ENCODE data around the gene AK8. TPM values are rescaled to one million over a fixed set of nuclear protein-coding genes. Genes with fewer than 3 reads are reported as not detected.
A peak's percentile ranks its signal among the peaks of the same experiment; 100 is the strongest.

The AK8 gene
- total and polyA plus RNA-seq, 11 donors, result 0.61 to 1.4 TPM; not detected in 9

- Histone ChIP-seq H3K36me3 (peaks cover 0 to 18% (median 0%) of the 10 kb centered on the region in 9 donors), H3K27me3 (no peaks in the 10 kb centered on the region), H3K4me3 (no peak overlapping the region), H3K9me3 (no peaks in the 10 kb centered on the region), H3K4me1 (peaks cover 0 to 14% (median 0%) of the 10 kb centered on the region in 12 donors), H3K27ac (no peak overlapping the region)
- DNase-seq (no peak), ATAC-seq (no peak)
- 91 to 93% (median 92%) methylated on average over 24 to 27 of the region's 27 CpGs for WGBS, 4 donors
- intact Hi-C loops (cut with DNase I), result no loop called here
- TF ChIP-seq, protein P1, sequence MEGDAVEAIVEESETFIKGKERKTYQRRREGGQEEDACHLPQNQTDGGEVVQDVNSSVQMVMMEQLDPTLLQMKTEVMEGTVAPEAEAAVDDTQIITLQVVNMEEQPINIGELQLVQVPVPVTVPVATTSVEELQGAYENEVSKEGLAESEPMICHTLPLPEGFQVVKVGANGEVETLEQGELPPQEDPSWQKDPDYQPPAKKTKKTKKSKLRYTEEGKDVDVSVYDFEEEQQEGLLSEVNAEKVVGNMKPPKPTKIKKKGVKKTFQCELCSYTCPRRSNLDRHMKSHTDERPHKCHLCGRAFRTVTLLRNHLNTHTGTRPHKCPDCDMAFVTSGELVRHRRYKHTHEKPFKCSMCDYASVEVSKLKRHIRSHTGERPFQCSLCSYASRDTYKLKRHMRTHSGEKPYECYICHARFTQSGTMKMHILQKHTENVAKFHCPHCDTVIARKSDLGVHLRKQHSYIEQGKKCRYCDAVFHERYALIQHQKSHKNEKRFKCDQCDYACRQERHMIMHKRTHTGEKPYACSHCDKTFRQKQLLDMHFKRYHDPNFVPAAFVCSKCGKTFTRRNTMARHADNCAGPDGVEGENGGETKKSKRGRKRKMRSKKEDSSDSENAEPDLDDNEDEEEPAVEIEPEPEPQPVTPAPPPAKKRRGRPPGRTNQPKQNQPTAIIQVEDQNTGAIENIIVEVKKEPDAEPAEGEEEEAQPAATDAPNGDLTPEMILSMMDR (IDR thresholded peaks at IDR 0.05), result no peak
- no peak for TF ChIP-seq POLR2A (IDR thresholded peaks at IDR 0.05)
Measured at GRCh38 chr9:132883349-132884294, 5.5 kb upstream of the AK8 start.

GRCh38 chr9:132882616-132883015, 4.5 kb upstream of the AK8 start:
- 77 to 86% (median 80%) methylated on average over 6 of the region's 6 CpGs for WGBS, 4 donors
- TF ChIP-seq, protein P1 (IDR thresholded peaks at IDR 0.05), result no peak
- no peak for TF ChIP-seq POLR2A (IDR thresholded peaks at IDR 0.05)
- H3K4me3 ChIP-seq, result no peak overlapping the region
- no peak for ATAC-seq
- no peaks in the 10 kb centered on the region for H3K9me3 ChIP-seq
- peaks cover 0 to 20% (median 3%) of the 10 kb centered on the region in 12 donors for H3K4me1 ChIP-seq
- no peak for DNase-seq
- no peak overlapping the region for H3K27ac ChIP-seq
- no peaks in the 10 kb centered on the region for H3K27me3 ChIP-seq
- H3K36me3 ChIP-seq, result peaks cover 0 to 10% (median 0%) of the 10 kb centered on the region in 9 donors
- intact Hi-C loops (cut with DNase I), result no loop called here

DNA sequence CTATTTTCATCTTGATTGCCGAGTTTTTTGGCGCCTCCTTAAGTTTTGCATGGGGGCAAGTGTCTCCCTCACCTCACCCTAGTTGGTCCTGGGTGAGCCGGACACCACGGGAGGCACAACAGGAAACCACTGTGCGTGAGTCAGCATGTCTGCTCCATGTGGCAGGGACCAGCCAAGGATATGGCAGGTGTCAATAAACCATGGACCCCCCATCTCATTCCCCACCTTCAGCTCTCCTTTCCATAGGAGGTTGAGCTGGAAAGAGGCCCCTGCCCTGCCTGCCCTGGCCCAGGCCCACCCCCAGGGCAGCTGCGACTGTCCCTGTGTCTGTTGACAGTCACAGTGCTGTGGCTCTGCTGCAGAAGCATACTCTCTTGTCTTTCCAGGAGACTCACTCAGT, 3.7 kb upstream of the AK8 start:
- H3K4me3 ChIP-seq, result no peak overlapping the region
- no peak for ATAC-seq
- 72 to 81% (median 80%) methylated on average over 5 to 6 of the region's 6 CpGs for WGBS, 4 donors
- peaks cover 0 to 10% (median 0%) of the 10 kb centered on the region in 9 donors for H3K36me3 ChIP-seq
- no peaks in the 10 kb centered on the region for H3K27me3 ChIP-seq
- no peak overlapping the region for H3K27ac ChIP-seq
- H3K9me3 ChIP-seq, result no peaks in the 10 kb centered on the region
- no peak for DNase-seq
- peaks cover 0 to 23% (median 5%) of the 10 kb centered on the region in 12 donors for H3K4me1 ChIP-seq
- intact Hi-C loops (cut with DNase I), result no loop called here
- TF ChIP-seq, protein P1 (IDR thresholded peaks at IDR 0.05), result no peak
- TF ChIP-seq POLR2A (IDR thresholded peaks at IDR 0.05), result no peak

DNA sequence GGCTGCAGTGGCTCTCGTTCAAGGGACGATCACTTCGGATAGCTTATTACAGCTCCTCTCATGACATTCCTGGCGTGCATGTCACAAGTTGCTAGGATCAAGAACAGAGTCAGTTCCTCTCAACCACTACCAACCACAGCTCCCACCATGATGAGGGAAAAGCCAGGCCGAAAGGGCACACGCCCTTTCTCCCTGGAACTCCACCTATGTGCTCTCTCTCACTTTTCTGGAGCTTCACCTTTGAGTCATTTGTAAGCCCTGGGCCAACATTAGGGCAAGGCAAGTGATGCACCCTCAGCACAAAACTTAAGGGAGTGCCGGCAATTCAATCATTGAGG, 2.2 kb upstream of the AK8 start:
- H3K36me3 ChIP-seq, result peaks cover 0 to 10% (median 0%) of the 10 kb centered on the region in 9 donors
- no peak overlapping the region for H3K4me3 ChIP-seq
- peaks cover 0 to 23% (median 5%) of the 10 kb centered on the region in 12 donors for H3K4me1 ChIP-seq
- no peak for ATAC-seq
- no peaks in the 10 kb centered on the region for H3K9me3 ChIP-seq
- H3K27ac ChIP-seq, result peak overlapping the region in 3 of 12 donors; percentile 13 to 86 (median 15)
- intact Hi-C loops (cut with DNase I), result no loop called here
- WGBS, 4 donors, result 67 to 72% (median 70%) methylated on average over 7 of the region's 7 CpGs
- DNase-seq, result no peak
- no peaks in the 10 kb centered on the region for H3K27me3 ChIP-seq
- no peak for TF ChIP-seq POLR2A (IDR thresholded peaks at IDR 0.05)
- TF ChIP-seq, protein P1 (IDR thresholded peaks at IDR 0.05), result no peak
